Urinary bladder (tissue), 4 donors: Measurements from ENCODE around the gene YPEL2. TPM values are rescaled to one million over a fixed set of nuclear protein-coding genes. Genes with fewer than 3 reads are reported as not detected.

ENCODE experiments used
- DNase-seq: peaks from one replicate; pipeline ENCODE4 v3.0.0-alpha.2; 2015; ENCODE audit errors: extremely low spot score
- H3K27ac ChIP-seq: one replicate; pipeline ENCODE4 v1.5.1; 2013; ENCODE audit warnings: low read depth, mild to moderate bottlenecking, moderate library complexity
- H3K36me3 ChIP-seq: one replicate; pipeline ENCODE4 v1.6.1; 2013; ENCODE audit warnings: mild to moderate bottlenecking, moderate library complexity; ENCODE audit not compliant: insufficient read depth
- H3K4me1 ChIP-seq: one replicate; pipeline ENCODE4 v1.6.1; 2013; ENCODE audit warnings: mild to moderate bottlenecking, moderate library complexity; ENCODE audit not compliant: insufficient read depth
- H3K4me3 ChIP-seq: one replicate; pipeline ENCODE4 v1.5.1; 2013; ENCODE audit warnings: low read depth, low read length
- WGBS: extraction: QIAGEN DNeasy Blood & Tissue Kit; methylation state at CpG from one replicate; pipeline ENCODE4 v1.1.7; 2013; 5-methylcytosine and 5-hydroxymethylcytosine counted together
- polyA plus RNA-seq: library from polyadenylated mRNA; stranded (reverse); fragments of 200-250 nt; gene quantifications from one replicate; pipeline ENCODE4 v1.2.3, GENCODE V29; 2013
- total RNA-seq: library from RNA; depleted of rRNA; stranded (reverse); fragments of >200 nt; gene quantifications from one replicate; pipeline ENCODE4 v1.2.3, GENCODE V29; 2014
- donor health status: healthy with polysubstance abuse.
- donor health status: healthy.

The YPEL2 gene
- total and polyA plus RNA-seq, 2 donors = 16.0 to 28.4 TPM

DNA sequence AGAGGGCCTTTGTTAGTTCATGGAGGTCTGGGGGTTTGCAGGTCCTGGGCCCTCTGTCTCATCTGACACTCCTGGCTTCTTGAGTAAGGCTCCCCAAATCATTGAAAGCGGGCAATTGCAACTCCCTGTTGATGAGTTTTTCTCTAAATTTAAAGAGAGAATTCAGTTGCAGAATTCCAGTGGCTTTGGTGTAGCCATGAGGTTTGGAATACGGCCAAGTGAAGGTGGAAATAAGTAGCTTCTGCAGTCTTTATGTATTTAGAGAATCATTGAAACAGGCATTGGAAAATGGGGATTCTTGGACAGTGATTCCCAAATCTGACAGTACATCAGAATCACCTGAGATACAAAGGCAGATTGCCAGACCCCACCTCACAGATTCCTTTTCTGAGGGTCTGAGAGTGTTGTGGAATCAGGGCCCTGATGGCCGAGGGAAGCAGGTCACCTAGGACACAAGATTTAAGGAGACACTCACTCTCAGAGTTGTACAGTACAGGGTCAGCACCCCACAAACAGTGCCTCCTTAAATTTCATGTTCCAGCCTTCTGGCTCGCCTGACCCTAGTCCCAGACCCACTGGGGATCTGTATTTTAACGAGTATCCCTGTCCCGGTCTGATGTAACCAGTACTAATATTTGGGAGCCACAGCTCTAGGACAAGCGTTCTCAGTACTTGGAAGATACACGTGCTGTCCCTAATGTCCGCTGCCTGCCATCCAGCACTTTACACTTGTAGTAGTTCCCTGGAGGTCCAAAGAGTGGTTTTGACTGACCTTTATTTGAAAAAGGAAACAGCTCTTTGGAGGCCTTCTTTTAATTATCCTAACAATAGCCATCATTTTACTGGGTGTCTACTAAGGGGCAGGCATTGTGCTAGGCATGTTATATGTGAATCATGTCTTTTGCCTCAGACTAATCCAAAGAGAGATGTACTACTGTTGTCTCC, 37.8 kb downstream of the YPEL2 start:
- DNase-seq = no peak
- Histone ChIP-seq H3K36me3 (no peaks in the 10 kb centered on the region), H3K27ac (no peak overlapping the region), H3K4me3 (no peak overlapping the region), H3K4me1 (peaks cover 11% of the 10 kb centered on the region)
- 67% methylated on average over 9 of the region's 9 CpGs for WGBS

DNA sequence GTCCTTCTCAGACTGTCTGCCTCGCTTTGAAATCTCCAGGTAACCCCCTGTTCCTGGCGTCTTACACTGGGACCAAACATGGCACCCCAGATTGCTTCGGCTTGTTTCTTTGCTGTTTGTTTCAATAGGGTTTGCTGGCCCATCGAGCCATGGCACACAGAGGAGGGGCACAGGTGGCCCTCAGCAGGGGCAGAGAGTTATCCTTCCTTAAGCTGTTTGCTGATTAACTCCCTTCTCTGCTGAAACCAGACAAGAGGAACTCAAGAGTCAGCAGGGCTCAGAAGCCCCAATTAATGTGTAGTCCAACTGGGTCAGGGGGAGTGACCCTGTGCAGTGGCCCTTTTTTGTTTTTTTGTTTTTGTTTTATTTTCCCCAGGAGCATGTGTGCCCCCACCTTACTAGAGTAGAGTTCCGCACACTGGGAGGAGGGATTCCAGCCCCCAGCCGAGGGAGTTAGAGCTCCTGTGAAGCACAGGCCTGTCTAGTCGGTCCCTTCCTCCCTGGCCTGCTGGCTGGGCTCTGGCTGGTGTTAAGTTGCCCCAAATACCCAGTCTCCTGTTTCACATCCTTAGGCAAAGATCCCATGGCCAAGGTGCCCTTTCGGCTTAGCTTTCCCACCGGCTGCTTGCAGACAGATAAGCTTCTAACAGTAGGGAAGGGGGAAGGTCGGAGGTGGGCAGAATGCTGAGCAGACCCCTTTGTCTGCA, 39.3 kb downstream of the YPEL2 start:
- DNase-seq = no peak
- H3K4me1 ChIP-seq = peaks cover 11% of the 10 kb centered on the region
- no peaks in the 10 kb centered on the region for H3K36me3 ChIP-seq
- H3K4me3 ChIP-seq = no peak overlapping the region
- peak overlapping the region; percentile 72 for H3K27ac ChIP-seq
- 63% methylated on average over 10 of the region's 10 CpGs for WGBS

DNA sequence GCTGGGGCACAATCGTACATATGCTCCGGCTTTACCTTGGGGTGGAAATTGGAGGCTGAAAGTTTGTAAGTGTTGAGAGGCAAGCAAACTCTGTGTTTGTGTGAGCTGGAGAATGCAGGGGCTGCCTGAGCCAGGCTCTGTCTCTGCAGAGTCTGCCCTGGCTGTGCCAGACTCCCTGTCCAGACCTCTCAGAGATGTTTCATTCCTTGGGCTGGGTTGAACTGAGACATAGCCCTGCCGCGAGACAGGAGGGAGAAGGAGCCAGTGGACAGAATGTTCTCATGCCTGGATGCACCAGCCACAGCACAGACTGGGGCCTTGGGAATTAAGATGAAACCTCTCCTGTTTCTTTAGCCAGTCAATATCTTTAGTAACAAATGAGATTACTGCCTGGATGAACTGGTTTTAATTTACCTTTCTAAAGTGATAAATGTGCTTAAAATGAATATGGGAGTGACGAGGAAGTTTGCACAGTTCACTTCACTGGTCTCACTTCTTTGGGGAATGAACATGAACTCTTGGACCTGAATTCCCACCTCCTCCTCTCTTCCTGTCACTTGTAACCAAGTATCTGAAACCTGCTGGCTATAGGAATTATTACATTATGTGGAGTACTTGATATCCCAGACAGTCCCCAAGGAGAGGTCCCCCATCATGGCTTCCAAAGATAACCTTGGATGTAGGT, 40.1 kb downstream of the YPEL2 start:
- H3K4me3 ChIP-seq = no peak overlapping the region
- 27% methylated on average over 5 of the region's 5 CpGs for WGBS
- no peak for DNase-seq

DNA sequence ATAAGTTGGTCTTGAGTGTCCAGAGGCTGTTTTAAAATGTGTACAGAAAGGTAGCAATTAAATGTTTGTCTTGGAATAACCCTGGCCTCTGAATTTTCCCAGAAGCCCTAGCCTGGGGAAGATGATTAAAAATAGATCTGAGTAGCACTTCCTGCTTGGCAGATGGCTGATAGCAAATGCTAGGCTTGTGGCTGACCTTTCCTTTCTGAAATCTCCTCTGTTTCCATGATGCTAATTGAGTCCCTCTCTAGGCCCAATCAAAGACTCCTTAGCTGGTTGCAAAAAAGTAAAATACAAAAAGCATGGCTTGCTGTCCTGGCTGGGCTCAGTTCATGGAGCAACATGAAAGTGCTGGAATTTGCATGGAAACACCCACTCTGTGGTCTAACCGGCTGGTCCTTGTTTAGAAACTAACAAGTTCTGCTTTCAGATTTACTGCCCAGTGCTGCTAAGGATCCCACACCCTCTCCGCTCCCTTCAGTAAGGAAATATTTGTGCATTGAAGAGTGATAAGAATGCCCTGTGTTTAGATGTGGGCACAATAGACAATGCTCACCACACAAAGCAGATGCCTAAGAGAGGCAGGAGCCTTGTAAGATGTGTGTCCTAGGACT, 40.8 kb downstream of the YPEL2 start:
- WGBS = 10% methylated on average over 2 of the region's 2 CpGs
- Histone ChIP-seq H3K4me1 (peaks cover 11% of the 10 kb centered on the region), H3K27ac (peak overlapping the region; percentile 79), H3K36me3 (no peaks in the 10 kb centered on the region), H3K4me3 (no peak overlapping the region)
- no peak for DNase-seq

More for the DNA sequence above, 40.1 kb downstream of the YPEL2 start:
- Histone ChIP-seq H3K36me3 (no peaks in the 10 kb centered on the region), H3K4me1 (peaks cover 11% of the 10 kb centered on the region), H3K27ac (peak overlapping the region; percentile 79)

DNA sequence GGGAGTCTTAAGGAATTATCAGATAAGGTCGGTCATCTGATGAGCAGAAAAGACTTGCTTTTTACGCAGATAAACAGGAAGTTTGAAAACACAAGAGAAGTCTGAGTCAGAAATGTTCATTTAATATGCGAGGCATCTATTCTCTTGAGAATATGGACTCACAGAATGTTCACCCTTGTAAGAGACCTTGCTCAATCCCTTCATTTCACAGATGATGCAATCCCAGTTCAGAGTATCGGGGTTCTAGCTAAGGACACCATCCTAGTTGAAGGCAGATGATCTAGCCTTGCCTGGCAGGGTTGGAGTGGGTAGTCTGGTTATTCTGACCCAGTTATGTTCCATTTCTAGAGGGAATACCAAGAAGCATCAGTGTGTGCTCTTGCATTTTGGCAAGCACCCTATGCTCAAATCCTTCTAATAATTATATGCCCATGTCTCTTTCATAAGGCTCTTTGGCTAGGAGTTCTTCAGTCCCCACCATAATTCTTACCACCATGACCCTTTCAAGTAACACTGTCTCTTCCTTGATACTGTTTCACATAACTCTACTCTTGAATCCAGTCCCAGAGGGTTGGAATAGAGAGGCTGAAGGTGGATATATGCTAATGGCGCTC, 42.5 kb downstream of the YPEL2 start:
- H3K4me1 ChIP-seq = peaks cover 5% of the 10 kb centered on the region
- DNase-seq = no peak
- 42% methylated on average over 5 of the region's 5 CpGs for WGBS

DNA sequence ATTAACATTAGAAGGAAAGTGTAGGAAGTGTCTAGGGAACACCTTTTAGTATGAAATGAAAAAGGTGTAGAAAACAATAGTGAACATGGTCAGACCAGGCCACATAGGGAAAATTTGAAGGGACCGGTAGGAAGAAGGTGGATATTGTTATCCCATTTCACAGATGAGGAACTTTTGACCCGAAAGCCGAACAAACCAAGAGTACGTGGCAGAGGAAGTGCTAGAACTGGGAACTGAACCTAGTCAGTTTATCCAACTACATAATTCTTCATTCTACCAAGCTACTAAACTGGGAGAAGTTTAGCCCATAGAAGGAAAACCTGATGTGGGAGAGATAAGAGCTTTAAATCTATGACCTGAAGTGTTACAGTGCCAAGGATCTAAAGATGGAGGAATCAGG, 43.2 kb downstream of the YPEL2 start:
- no peaks in the 10 kb centered on the region for H3K36me3 ChIP-seq
- no peak for DNase-seq
- no peak overlapping the region for H3K27ac ChIP-seq
- no peak overlapping the region for H3K4me3 ChIP-seq
- H3K4me1 ChIP-seq = peaks cover 5% of the 10 kb centered on the region
- 75% methylated on average over 4 of the region's 4 CpGs for WGBS

More for the DNA sequence above, 42.5 kb downstream of the YPEL2 start:
- no peak overlapping the region for H3K4me3 ChIP-seq
- no peaks in the 10 kb centered on the region for H3K36me3 ChIP-seq
- peak overlapping the region; percentile 58 for H3K27ac ChIP-seq

DNA sequence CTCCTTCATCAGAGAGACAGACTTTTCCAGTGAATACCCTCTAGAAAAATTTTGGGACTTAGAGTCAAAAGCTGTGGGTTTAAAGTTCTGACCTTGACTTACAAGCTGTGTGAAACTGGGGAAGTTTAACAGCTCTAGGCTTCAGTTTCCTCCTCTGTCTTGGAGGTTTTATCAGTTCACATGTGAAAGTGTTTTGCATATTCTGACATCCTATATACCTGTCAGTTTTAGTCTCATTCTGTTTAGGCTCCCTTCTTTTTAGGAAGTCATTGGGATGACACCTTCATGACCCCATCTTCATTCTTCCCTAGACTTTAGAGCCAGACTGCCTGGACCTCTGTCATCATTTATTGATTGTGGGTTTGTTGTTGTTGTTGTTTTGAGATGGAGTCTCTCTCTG, 44.4 kb downstream of the YPEL2 start:
- H3K36me3 ChIP-seq = no peaks in the 10 kb centered on the region
- H3K4me1 ChIP-seq = peaks cover 5% of the 10 kb centered on the region
- no peak for DNase-seq
- H3K4me3 ChIP-seq = no peak overlapping the region
- no peak overlapping the region for H3K27ac ChIP-seq

DNA sequence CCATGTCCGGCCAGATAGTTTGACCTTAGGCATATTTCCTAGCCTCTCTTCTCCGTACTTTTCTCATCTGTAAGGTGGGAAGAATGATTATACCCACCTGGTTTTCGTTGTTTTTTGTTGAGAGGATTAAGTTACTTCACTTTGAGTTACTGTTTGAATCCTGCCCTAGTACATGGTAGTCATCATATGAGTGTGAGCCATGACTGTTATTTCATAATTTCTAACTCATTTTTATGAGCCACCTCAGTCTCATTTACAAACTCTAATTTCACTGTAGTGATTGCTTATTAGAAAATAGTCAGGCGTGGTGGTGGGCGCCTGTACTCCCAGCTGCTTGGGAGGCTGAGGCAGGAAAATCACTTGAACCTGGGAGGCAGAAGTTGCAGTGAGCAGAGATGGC, 45.1 kb downstream of the YPEL2 start:
- Histone ChIP-seq H3K4me1 (peaks cover under 1% of the 10 kb centered on the region), H3K27ac (no peak overlapping the region), H3K36me3 (no peaks in the 10 kb centered on the region), H3K4me3 (no peak overlapping the region)
- WGBS = 93% methylated on average over 5 of the region's 5 CpGs
- DNase-seq = no peak

DNA sequence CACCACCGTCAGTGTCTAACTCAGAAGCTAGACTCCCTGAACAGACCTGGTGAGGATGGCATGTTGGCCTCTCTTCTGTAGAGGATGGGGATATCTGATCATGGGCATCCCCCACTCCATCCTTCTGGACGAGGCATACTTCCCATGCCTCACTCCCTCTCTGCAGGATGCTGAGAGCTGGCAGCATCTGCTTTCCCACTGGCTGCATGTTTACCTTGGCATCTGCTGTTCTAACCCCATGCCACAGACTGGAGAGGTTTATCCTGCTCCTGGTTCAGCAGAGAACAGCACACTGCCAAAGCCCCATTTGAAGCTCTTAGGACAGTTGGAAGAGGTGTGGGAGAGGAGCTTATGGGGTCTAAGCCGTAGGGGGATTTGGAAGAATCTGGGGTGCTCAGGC, 46.0 kb downstream of the YPEL2 start:
- no peaks in the 10 kb centered on the region for H3K36me3 ChIP-seq
- no peak for DNase-seq
- H3K4me1 ChIP-seq = no peaks in the 10 kb centered on the region
- H3K4me3 ChIP-seq = no peak overlapping the region
- H3K27ac ChIP-seq = no peak overlapping the region
- 66% methylated on average over 3 of the region's 3 CpGs for WGBS

DNA sequence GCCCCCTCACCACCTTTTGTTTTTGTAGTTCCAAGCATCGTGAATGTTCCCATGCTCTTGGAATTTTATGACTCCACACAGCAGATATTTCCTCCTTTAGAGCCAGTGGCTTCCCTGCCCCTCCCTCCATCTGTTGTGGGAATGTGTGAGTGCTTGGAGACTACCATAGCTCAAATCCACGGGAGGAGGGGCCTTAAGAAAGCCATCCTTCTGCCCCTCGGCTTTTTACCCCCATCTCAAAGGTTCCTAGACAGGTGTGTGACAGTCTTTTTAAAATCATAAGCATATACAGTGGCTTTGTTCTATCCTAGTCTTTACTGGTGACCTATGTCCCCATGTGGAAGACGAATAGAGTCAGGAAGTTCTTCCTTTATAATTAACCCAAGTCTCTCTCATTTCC, 47.2 kb downstream of the YPEL2 start:
- no peak overlapping the region for H3K27ac ChIP-seq
- H3K36me3 ChIP-seq = no peaks in the 10 kb centered on the region
- no peak overlapping the region for H3K4me3 ChIP-seq
- no peaks in the 10 kb centered on the region for H3K4me1 ChIP-seq
- no peak for DNase-seq
- WGBS = 29% methylated on average over 4 of the region's 4 CpGs

DNA sequence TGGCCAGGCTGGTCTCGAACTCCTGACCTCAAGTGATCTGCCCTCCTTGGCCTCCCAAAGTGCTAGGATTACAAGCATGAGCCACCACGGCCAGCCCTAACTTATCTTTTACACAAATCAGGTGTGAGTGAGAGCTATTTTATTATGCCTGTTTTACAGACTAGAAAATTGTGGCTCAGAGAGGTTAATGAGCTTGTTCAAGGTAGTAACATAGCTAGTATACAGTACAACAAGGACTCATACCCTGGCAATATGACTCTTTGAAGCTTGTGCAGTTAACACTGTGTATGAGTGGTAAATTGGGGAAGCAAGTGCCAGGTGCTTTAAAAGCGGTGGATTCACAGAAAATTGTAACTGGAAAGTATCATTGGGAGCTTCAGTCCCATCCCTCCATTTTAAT, 49.0 kb downstream of the YPEL2 start:
- no peaks in the 10 kb centered on the region for H3K36me3 ChIP-seq
- no peak overlapping the region for H3K27ac ChIP-seq
- H3K4me1 ChIP-seq = no peaks in the 10 kb centered on the region
- DNase-seq = no peak
- no peak overlapping the region for H3K4me3 ChIP-seq
- 81% methylated on average over 3 of the region's 3 CpGs for WGBS

DNA sequence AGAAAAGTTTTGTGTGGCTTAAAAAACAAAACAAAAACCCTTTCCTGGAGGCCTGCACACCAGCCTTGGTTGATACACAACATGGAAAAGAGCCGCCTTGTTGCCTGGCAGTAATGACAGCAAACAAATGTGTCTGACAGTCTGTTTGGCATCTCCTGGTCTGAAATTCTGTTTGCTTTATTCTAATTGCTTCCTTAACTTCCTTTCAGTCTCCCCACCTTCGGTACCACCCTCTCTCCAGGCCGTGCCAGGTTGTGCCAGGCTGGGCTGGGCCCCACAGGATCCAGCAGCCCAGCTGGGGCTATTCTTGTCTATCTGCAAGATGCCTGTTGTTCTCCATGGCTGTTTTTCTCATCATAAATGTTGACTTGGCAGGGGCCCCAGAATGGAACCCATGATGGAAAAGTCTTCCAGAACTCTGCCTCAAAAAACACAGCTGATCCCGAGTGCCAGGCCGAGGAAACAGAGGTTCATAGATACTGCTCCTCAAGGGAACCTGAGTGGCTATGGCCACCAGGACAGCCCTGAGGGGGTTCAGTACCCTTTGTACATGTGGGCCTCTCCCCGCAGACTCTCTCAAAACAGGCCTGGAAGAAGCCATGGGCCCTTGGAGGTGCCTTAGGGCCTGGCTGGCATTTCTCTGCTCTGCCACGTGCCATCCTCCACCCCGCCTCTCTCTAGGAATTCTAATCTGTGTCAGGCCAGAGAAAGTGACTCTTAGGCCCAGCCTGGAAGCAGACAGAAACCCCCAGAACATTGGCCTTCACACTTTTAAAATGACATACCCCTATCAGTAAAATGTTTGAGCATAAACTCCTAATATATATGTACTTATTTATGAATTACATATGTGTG, 50.5 kb downstream of the YPEL2 start:
- DNase-seq = no peak

More for the DNA sequence above, 50.5 kb downstream of the YPEL2 start:
- no peak overlapping the region for H3K27ac ChIP-seq
- no peaks in the 10 kb centered on the region for H3K36me3 ChIP-seq
- H3K4me1 ChIP-seq = no peaks in the 10 kb centered on the region
- no peak overlapping the region for H3K4me3 ChIP-seq
- WGBS = 58% methylated on average over 8 of the region's 8 CpGs
